B cell (primary cell): ENCODE measurements around the gene PPP2R3C. TPM values are rescaled to one million over a fixed set of nuclear protein-coding genes. Genes with fewer than 3 reads are reported as not detected.

Experiments used
- ATAC-seq: fragments of 200-7000 bp; cut with Tn5 transposase; one replicate; pipeline ENCODE4 v1.10.0; 2021; ENCODE audit warnings: low read depth, mild to moderate bottlenecking, moderate number of reproducible peaks, moderate library complexity
- CTCF ChIA-PET: fragments of 350-600 bp; sonication (Branson Sonifier 250); formaldehyde crosslinking; loops from one replicate; lab custom pipeline; 2021; ENCODE audit warnings: antibody characterized with exemption, inconsistent platforms; lab: Charles Lee
- POLR2A ChIA-PET: fragments of 350-600 bp; sonication (Branson Sonifier 250); formaldehyde crosslinking; loops from one replicate; lab custom pipeline; 2021; ENCODE audit warnings: antibody characterized with exemption; lab: Charles Lee
- DNase-seq: peaks from one replicate; pipeline ENCODE4 v3.0.0; 2013
- H2AFZ ChIP-seq: 2 replicates; pipeline ENCODE4 v1.6.1; 2012; ENCODE audit warnings: mild to moderate bottlenecking, low read depth, low read length; ENCODE audit not compliant: insufficient read depth, poor library complexity, severe bottlenecking
- H3K27ac ChIP-seq, 2 donors: 1 replicate in 1 of 2; 2 replicates in 1 of 2; pipeline ENCODE4 v1.5.1; 2012 to 2013; ENCODE audit warnings: low read length in 2 of 2, mild to moderate bottlenecking in 2 of 2, moderate library complexity in 1 of 2
- H3K27me3 ChIP-seq, 4 experiments: fragments of 200-600 bp in 1 of 4; sonication (generic) in 1 of 4; replicated peaks in 1 of 4; 1 replicate in 2 of 4; 2 replicates in 2 of 4; pipeline versions ENCODE4 v1.6.1 to v1.7.0; 2013 to 2016; ENCODE audit warnings: low read length in 3 of 4, mild to moderate bottlenecking in 2 of 4, mixed read lengths in 1 of 4, moderate library complexity in 1 of 4; ENCODE audit not compliant: insufficient read depth in 4 of 4, control insufficient read depth in 3 of 4; ENCODE audit errors: control extremely low read depth in 1 of 4
- H3K36me3 ChIP-seq, 2 experiments: replicated peaks in 1 of 2; 1 replicate in 1 of 2; 2 replicates in 1 of 2; pipeline versions ENCODE4 v1.6.1 to v1.7.1; 2013; ENCODE audit warnings: low read length in 1 of 2; ENCODE audit not compliant: insufficient read depth in 2 of 2, control insufficient read depth in 1 of 2; ENCODE audit errors: control extremely low read depth in 1 of 2, extremely low read depth in 1 of 2
- H3K4me1 ChIP-seq, 2 donors: fragments of 200-600 bp in 1 of 2; sonication (generic) in 1 of 2; 1 replicate in 1 of 2; 2 replicates in 1 of 2; pipeline versions ENCODE4 v1.5.1 to v1.6.1; 2013 to 2017; ENCODE audit warnings: low read length in 2 of 2; ENCODE audit not compliant: control insufficient read depth in 2 of 2, insufficient read depth in 2 of 2
- H3K4me2 ChIP-seq: replicated peaks from 2 replicates; pipeline ENCODE3; 2012; ENCODE audit warnings: mild to moderate bottlenecking, low read depth, low read length; ENCODE audit not compliant: poor library complexity, severe bottlenecking
- H3K4me3 ChIP-seq, 5 experiments: fragments of 200-600 bp in 1 of 5; sonication (generic) in 1 of 5; 1 replicate in 3 of 5; 2 replicates in 2 of 5; pipeline versions ENCODE4 v1.5.1 to v1.7.0; 2011 to 2016; ENCODE audit warnings: low read length in 4 of 5, mild to moderate bottlenecking in 4 of 5, low read depth in 2 of 5, control low read depth in 1 of 5, moderate library complexity in 1 of 5; ENCODE audit not compliant: insufficient read depth in 1 of 5; ENCODE audit errors: control extremely low read depth in 1 of 5, extremely low read depth in 1 of 5
- H3K79me2 ChIP-seq: fragments of 200-600 bp; sonication (generic); one replicate; pipeline ENCODE4 v1.6.0; 2016; ENCODE audit warnings: low read length; ENCODE audit not compliant: control insufficient read depth, insufficient read depth
- H3K9ac ChIP-seq: fragments of 200-600 bp; sonication (generic); 2 replicates; pipeline ENCODE4 v1.6.1; 2017; ENCODE audit warnings: mild to moderate bottlenecking, low read length, moderate library complexity
- H3K9me3 ChIP-seq, 3 donors: one replicate each; pipeline versions ENCODE4 v1.6.1 to v1.7.1; 2013; ENCODE audit warnings: low read length in 2 of 3; ENCODE audit not compliant: control insufficient read depth in 2 of 3, insufficient read depth in 1 of 3; ENCODE audit errors: control extremely low read depth in 1 of 3
- H4K20me1 ChIP-seq: 2 replicates; pipeline ENCODE4 v1.6.0; 2012; ENCODE audit warnings: mild to moderate bottlenecking, low read length; ENCODE audit not compliant: insufficient read depth, control insufficient read depth, poor library complexity, severe bottlenecking
- H3K27ac Mint-ChIP-seq: one replicate; pipeline ENCODE4 v1.8.0; 2021; ENCODE audit warnings: mixed read lengths
- H3K27me3 Mint-ChIP-seq: one replicate; pipeline ENCODE4 v1.8.0; 2021; ENCODE audit warnings: mixed read lengths
- H3K4me1 Mint-ChIP-seq: one replicate; pipeline ENCODE4 v1.8.0; 2021; ENCODE audit warnings: mixed read lengths
- H3K4me3 Mint-ChIP-seq: one replicate; pipeline ENCODE4 v1.8.0; 2021; ENCODE audit warnings: mixed read lengths
- H3K9me3 Mint-ChIP-seq: one replicate; pipeline ENCODE4 v1.8.0; 2022; ENCODE audit warnings: mixed read lengths; ENCODE audit not compliant: insufficient read depth
- CTCF ChIP-seq: fragments of 200-600 bp; IDR thresholded peaks from one replicate; pipeline ENCODE4 v1.8.0; 2022; ENCODE audit warnings: antibody characterized with exemption, mild to moderate bottlenecking
- EZH2 ChIP-seq: IDR thresholded peaks from 2 replicates; pipeline ENCODE4 v1.6.1; 2012; ENCODE audit warnings: borderline replicate concordance, low read depth, mild to moderate bottlenecking, moderate library complexity, low read length; ENCODE audit not compliant: insufficient read depth, poor library complexity, severe bottlenecking
- WGBS: methylation state at CpG from one replicate; pipeline ENCODE4 v1.1.5; 2013; ENCODE audit warnings: missing lambda C conversion rate; ENCODE audit not compliant: insufficient coverage; 5-methylcytosine and 5-hydroxymethylcytosine counted together
- intact Hi-C: fragments of 100-400 bp; cut with micrococcal nuclease; formaldehyde crosslinking; loops from one replicate; pipeline ENCODE4 v1.10.0; 2022
- polyA plus RNA-seq: library from polyadenylated mRNA; depleted of rRNA; stranded (reverse); fragments of >200 nt; gene quantifications from 2 replicates; pipeline ENCODE4 v1.2.3, GENCODE V29; 2012
- total RNA-seq, 2 donors: library from RNA; stranded (reverse); fragments of 120-200 nt in 1 of 2; gene quantifications; 1 replicate in 1 of 2; 2 replicates in 1 of 2; pipeline versions ENCODE4 v1.2.3 to v1.2.4, GENCODE V29; 2013 to 2022

Gene PPP2R3C
- total and polyA plus RNA-seq, 2 donors (not counting 1 experiment from before 2014, with no cell fraction given): 13.5 to 40.8 TPM

- H3K79me2 ChIP-seq: no peaks in the 10 kb centered on the region
- no peaks in the 10 kb centered on the region for H3K4me1 ChIP-seq
- H3K4me3 Mint-ChIP-seq: no peak overlapping the region
- H3K27ac Mint-ChIP-seq: no peak overlapping the region
- ChIA-PET POLR2A (interaction anchor here (0.6 kb wide), 1 partner anchor 46 kb away, joined by 3 read pairs; no protein-coding TSS in a partner anchor), CTCF (interaction anchor here (1.3 kb wide), 1 partner anchor 36 kb away, joined by 3 read pairs; no protein-coding TSS in a partner anchor)
- TF ChIP-seq EZH2 (no peak), CTCF (no peak)
- no peak overlapping the region for H2AFZ ChIP-seq
- no peaks in the 10 kb centered on the region for H3K9me3 ChIP-seq
- H3K9ac ChIP-seq: no peak overlapping the region
- no peak overlapping the region for H3K4me2 ChIP-seq
- H3K36me3 ChIP-seq: peaks cover 7 to 19% of the 10 kb centered on the region in 2 experiments
- no peaks in the 10 kb centered on the region for H3K9me3 Mint-ChIP-seq
- no peak overlapping the region for H3K27ac ChIP-seq
- H3K4me3 ChIP-seq: no peak overlapping the region
- H4K20me1 ChIP-seq: no peaks in the 10 kb centered on the region
- H3K27me3 Mint-ChIP-seq: no peaks in the 10 kb centered on the region
- WGBS: no CpG with 5 or more reads among the region's 2 CpGs
- H3K27me3 ChIP-seq: no peaks in the 10 kb centered on the region
- ATAC-seq (no peak), DNase-seq (no peak)
- intact Hi-C loops: no loop called here
- H3K4me1 Mint-ChIP-seq: no peaks in the 10 kb centered on the region
Observed at GRCh38 chr14:35078082-35078481, 43.7 kb downstream of the PPP2R3C start.

GRCh38 chr14:35073486-35073885 lies 48.3 kb downstream of the PPP2R3C start:
- no peak overlapping the region for H3K4me3 Mint-ChIP-seq
- H3K79me2 ChIP-seq: no peaks in the 10 kb centered on the region
- no peaks in the 10 kb centered on the region for H3K27me3 Mint-ChIP-seq
- no peaks in the 10 kb centered on the region for H4K20me1 ChIP-seq
- no peak overlapping the region for H3K4me3 ChIP-seq
- peaks cover 7 to 13% of the 10 kb centered on the region in 2 experiments for H3K36me3 ChIP-seq
- no peak overlapping the region for H2AFZ ChIP-seq
- TF ChIP-seq CTCF (no peak), EZH2 (no peak)
- H3K4me1 Mint-ChIP-seq: no peaks in the 10 kb centered on the region
- POLR2A ChIA-PET: no interaction called here
- WGBS: no CpG with 5 or more reads among the region's 1 CpG
- no peaks in the 10 kb centered on the region for H3K4me1 ChIP-seq
- DNase-seq: no peak
- H3K4me2 ChIP-seq: no peak overlapping the region
- no peaks in the 10 kb centered on the region for H3K27me3 ChIP-seq
- CTCF ChIA-PET: no interaction called here
- H3K27ac ChIP-seq: no peak overlapping the region
- no peaks in the 10 kb centered on the region for H3K9me3 Mint-ChIP-seq
- H3K9me3 ChIP-seq: no peaks in the 10 kb centered on the region
- no peak overlapping the region for H3K27ac Mint-ChIP-seq
- intact Hi-C loops: no loop called here
- no peak overlapping the region for H3K9ac ChIP-seq
- ATAC-seq: no peak
